Thoracic aorta (tissue), 2 donors: Measurements from ENCODE around the gene RNF144A. TPM values are rescaled to one million over a fixed set of nuclear protein-coding genes. Genes with fewer than 3 reads are reported as not detected.

Experiments used
- ATAC-seq: fragments of 150-250 bp; one replicate; pipeline ENCODE4 v1.8.0; 2017; ENCODE audit warnings: low read depth; ENCODE audit not compliant: insufficient number of reproducible peaks, low FRiP score
- DNase-seq: peaks from one replicate; pipeline ENCODE4 v3.0.0-alpha.2; 2020; ENCODE audit warnings: low spot score
- H3K27ac ChIP-seq, 2 donors: fragments of 200-600 bp; sonication (generic); 1 replicate in 1 of 2; 2 replicates in 1 of 2; pipeline ENCODE4 v1.5.1; 2016; ENCODE audit warnings: mild to moderate bottlenecking in 2 of 2, moderate library complexity in 2 of 2
- H3K27me3 ChIP-seq: fragments of 200-600 bp; sonication (generic); replicated peaks from 2 replicates; pipeline ENCODE4 v1.6.0; 2016; ENCODE audit warnings: mild to moderate bottlenecking; ENCODE audit not compliant: insufficient read depth
- H3K36me3 ChIP-seq: fragments of 200-600 bp; sonication (generic); one replicate; pipeline ENCODE4 v1.5.1; 2016
- H3K4me1 ChIP-seq, 2 donors: fragments of 200-600 bp; sonication (generic); 1 replicate in 1 of 2; 2 replicates in 1 of 2; pipeline versions ENCODE4 v1.5.1 to v1.6.0; 2016; ENCODE audit warnings: low read depth in 2 of 2, mild to moderate bottlenecking in 1 of 2; ENCODE audit not compliant: control insufficient read depth in 1 of 2
- H3K4me3 ChIP-seq: fragments of 200-600 bp; sonication (generic); 2 replicates; pipeline ENCODE4 v1.5.1; 2016; ENCODE audit warnings: mild to moderate bottlenecking
- H3K9me3 ChIP-seq: fragments of 200-600 bp; sonication (generic); 2 replicates; pipeline ENCODE4 v1.5.1; 2016
- total RNA-seq, 2 donors: library from RNA; depleted of rRNA; stranded (reverse); fragments of >200 nt; gene quantifications; one replicate each; pipeline versions ENCODE4 v1.1.0 to v1.2.3, GENCODE V29; 2016
- TF ChIP-seq, protein P1 (sequence below): fragments of 200-600 bp; sonication (generic); IDR thresholded peaks from one replicate; pipeline ENCODE4 v1.5.1; 2019; ENCODE audit warnings: antibody characterized with exemption

Gene RNF144A
- total RNA-seq, 2 donors from 2014 or later: 3.4 to 6.2 TPM

DNA sequence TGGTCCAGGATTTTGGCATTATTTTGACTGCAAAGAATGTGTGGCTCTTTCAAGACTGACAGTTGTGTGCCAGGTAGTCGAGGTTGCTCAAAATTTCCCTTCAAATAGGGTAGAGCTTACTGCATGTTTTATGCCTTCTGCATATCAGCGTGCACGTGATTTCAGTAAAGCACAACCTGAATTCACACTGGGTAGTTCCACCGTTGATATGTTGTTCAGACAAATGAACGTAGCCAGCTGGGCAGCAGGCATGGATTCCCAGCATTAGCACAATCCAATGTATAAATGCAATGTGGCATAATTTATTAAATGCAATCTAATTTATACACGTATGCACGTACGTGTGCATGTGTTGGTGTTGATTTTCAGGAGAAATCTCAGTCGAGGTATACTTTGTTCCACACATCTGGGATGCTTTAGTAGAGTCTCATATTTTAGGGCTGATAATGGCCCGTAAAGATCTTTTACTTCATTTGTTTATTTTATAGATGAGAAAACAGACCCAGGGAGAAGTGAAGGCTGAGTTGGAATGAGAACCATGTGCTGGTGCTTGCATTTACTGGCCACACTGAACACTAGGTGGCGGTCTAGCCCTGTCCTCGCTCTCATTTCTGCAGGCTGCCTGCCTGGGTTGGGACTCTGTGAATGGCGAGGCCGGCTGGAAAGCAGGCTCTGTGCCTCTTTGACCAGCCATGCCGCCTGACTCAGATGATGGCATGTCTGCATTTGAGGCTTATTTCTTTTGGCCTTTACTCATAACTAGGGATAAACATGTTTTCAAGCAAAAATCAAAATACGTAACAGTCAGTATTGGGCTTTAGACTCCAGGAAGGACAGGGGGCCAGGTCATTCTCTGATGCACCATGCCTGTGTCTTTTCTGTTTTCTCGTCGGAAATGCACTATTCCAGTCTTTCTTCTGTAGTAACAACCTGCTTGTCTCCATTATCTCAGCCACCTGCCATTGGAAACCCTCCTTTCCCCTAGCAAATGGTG, 120.4 kb downstream of the RNF144A start:
- ATAC-seq (no peak), DNase-seq (peak; percentile 40)
- no peak overlapping the region for H3K4me3 ChIP-seq
- no peaks in the 10 kb centered on the region for H3K9me3 ChIP-seq
- peaks cover 0 to 29% of the 10 kb centered on the region in 2 donors for H3K4me1 ChIP-seq
- peak overlapping the region; percentile 0 to 8 for H3K27ac ChIP-seq
- no peaks in the 10 kb centered on the region for H3K36me3 ChIP-seq
- TF ChIP-seq, protein P1, sequence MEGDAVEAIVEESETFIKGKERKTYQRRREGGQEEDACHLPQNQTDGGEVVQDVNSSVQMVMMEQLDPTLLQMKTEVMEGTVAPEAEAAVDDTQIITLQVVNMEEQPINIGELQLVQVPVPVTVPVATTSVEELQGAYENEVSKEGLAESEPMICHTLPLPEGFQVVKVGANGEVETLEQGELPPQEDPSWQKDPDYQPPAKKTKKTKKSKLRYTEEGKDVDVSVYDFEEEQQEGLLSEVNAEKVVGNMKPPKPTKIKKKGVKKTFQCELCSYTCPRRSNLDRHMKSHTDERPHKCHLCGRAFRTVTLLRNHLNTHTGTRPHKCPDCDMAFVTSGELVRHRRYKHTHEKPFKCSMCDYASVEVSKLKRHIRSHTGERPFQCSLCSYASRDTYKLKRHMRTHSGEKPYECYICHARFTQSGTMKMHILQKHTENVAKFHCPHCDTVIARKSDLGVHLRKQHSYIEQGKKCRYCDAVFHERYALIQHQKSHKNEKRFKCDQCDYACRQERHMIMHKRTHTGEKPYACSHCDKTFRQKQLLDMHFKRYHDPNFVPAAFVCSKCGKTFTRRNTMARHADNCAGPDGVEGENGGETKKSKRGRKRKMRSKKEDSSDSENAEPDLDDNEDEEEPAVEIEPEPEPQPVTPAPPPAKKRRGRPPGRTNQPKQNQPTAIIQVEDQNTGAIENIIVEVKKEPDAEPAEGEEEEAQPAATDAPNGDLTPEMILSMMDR: peak; percentile 83
- no peaks in the 10 kb centered on the region for H3K27me3 ChIP-seq

DNA sequence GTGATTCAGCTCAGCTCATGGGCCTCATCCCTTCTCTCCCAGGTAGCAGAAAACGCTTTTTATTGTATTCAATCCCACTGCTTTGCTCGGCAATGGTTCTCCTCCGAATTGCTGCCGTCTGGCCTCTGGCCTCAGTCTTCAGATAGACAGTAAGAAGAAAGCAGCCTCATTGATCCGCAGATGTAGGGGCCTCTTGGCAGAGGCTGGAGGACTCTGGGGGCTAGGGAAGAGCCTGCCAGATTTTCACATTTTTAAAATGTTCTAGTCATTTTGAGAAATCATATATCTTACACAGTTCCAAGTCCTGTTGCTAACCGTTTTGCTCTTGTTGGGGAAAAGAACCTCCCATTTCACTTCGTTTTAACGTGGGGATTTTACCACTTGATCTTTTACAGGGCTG, 123.3 kb downstream of the RNF144A start:
- H3K4me1 ChIP-seq: peaks cover 2 to 31% of the 10 kb centered on the region in 2 donors
- TF ChIP-seq, protein P1: no peak
- DNase-seq: no peak
- H3K9me3 ChIP-seq: no peaks in the 10 kb centered on the region
- H3K36me3 ChIP-seq: no peaks in the 10 kb centered on the region
- no peak overlapping the region for H3K4me3 ChIP-seq
- no peak for ATAC-seq
- no peaks in the 10 kb centered on the region for H3K27me3 ChIP-seq
- H3K27ac ChIP-seq: no peak overlapping the region

DNA sequence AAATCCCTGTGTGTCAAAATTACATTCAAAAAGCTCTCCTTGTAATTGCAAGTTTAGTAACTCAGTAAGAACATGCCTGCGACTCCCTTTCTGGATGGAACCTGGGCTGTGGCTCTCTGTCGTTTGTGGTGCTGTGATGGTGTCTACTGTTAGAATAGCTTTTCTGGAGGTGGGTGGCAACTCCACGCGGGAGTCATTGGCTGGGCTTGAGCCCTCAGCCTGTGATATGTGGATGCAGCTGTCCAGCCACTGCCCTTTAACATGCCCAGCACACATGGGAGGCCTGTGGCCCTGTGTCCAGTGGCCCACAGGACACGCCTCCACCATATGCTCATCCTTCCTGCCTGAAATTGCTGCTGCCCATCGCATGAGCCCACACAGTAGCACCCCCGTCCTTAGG, 124.2 kb downstream of the RNF144A start:
- Histone ChIP-seq H3K9me3 (no peaks in the 10 kb centered on the region), H3K4me3 (no peak overlapping the region), H3K27ac (no peak overlapping the region), H3K27me3 (no peaks in the 10 kb centered on the region), H3K36me3 (no peaks in the 10 kb centered on the region), H3K4me1 (peaks cover 2 to 31% of the 10 kb centered on the region in 2 donors)
- no peak for ATAC-seq
- DNase-seq: no peak
- TF ChIP-seq, protein P1: no peak

DNA sequence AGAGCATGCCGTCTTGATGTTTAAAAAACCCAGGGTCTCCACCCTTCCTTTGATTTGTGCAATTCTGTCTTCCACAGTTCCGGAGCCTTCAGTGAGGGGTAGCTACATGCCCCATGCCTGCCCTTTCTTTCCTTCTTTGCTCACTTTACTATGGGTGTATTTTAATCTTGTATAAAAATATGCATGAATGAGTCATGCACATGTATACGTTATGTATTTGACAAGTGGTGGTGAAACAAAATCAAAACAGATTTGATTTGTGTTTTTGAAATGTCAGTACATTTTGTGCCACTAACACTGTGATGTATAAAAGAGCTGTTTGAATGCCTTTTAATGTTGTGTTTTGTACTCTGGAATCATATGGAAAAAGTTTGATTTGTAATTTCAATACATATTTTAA, 126.5 kb downstream of the RNF144A start:
- ATAC-seq: no peak
- H3K27ac ChIP-seq: no peak overlapping the region
- no peaks in the 10 kb centered on the region for H3K36me3 ChIP-seq

More for the DNA sequence above, 126.5 kb downstream of the RNF144A start:
- no peak for DNase-seq
- TF ChIP-seq, protein P1: no peak
- no peaks in the 10 kb centered on the region for H3K27me3 ChIP-seq
- H3K9me3 ChIP-seq: no peaks in the 10 kb centered on the region
- peaks cover 2 to 15% of the 10 kb centered on the region in 2 donors for H3K4me1 ChIP-seq
- no peak overlapping the region for H3K4me3 ChIP-seq
